Keratinocyte (primary cell): ENCODE results near the gene GADD45G. TPM values are rescaled to one million over a fixed set of nuclear protein-coding genes. Genes with fewer than 3 reads are reported as not detected.

Source experiments
- DNase-seq: peaks from one replicate; pipeline ENCODE4 v3.0.0-alpha.2; 2011; ENCODE audit warnings: low read depth, missing footprints, low spot score
- FAIRE-seq: peaks from 2 replicates; lab custom pipeline; 2011; peaks lifted over from hg19 to GRCh38; lab: Jason Lieb, UNC
- H2AFZ ChIP-seq: 2 replicates; pipeline ENCODE4 v1.6.0; 2012; ENCODE audit warnings: low read length, control low read depth, inconsistent platforms; ENCODE audit not compliant: control insufficient read depth
- H3K27ac ChIP-seq: 2 replicates; pipeline ENCODE4 v1.5.1; 2011; ENCODE audit warnings: low read length; ENCODE audit not compliant: control insufficient read depth, insufficient read depth
- H3K27me3 ChIP-seq: 3 replicates; pipeline ENCODE4 v1.6.0; 2011; ENCODE audit warnings: low read length; ENCODE audit not compliant: control insufficient read depth, insufficient read depth; ENCODE audit errors: extremely low read depth
- H3K36me3 ChIP-seq, 2 experiments: 2 replicates in 1 of 2; 3 replicates in 1 of 2; pipeline ENCODE4 v1.5.1; 2011; ENCODE audit warnings: low read length in 2 of 2, mild to moderate bottlenecking in 1 of 2; ENCODE audit not compliant: control insufficient read depth in 2 of 2, insufficient read depth in 2 of 2; ENCODE audit errors: extremely low read depth in 1 of 2
- H3K4me1 ChIP-seq: 3 replicates; pipeline ENCODE4 v1.5.1; 2011; ENCODE audit warnings: low read length; ENCODE audit not compliant: control insufficient read depth, insufficient read depth; ENCODE audit errors: extremely low read depth
- H3K4me2 ChIP-seq: 3 replicates; pipeline ENCODE4 v1.6.0; 2011; ENCODE audit warnings: low read depth, low read length; ENCODE audit not compliant: control insufficient read depth, insufficient read depth; ENCODE audit errors: extremely low read depth
- H3K4me3 ChIP-seq, 3 experiments: fragments of 200-600 bp in 1 of 3; sonication (generic) in 1 of 3; 2 replicates in 2 of 3; 3 replicates in 1 of 3; pipeline ENCODE4 v1.5.1; 2011 to 2016; ENCODE audit warnings: low read length in 3 of 3, mild to moderate bottlenecking in 3 of 3, control low read depth in 2 of 3, inconsistent platforms in 1 of 3, low read depth in 1 of 3, mixed read lengths in 1 of 3, mixed run types in 1 of 3, moderate library complexity in 1 of 3; ENCODE audit not compliant: control insufficient read depth in 2 of 3, insufficient read depth in 2 of 3; ENCODE audit errors: extremely low read depth in 1 of 3
- H3K79me2 ChIP-seq: 2 replicates; pipeline ENCODE4 v1.6.0; 2012; ENCODE audit warnings: low read length; ENCODE audit not compliant: control insufficient read depth, insufficient read depth
- H3K9ac ChIP-seq: 3 replicates; pipeline ENCODE4 v1.6.0; 2011; ENCODE audit warnings: low read length; ENCODE audit not compliant: control insufficient read depth, insufficient read depth; ENCODE audit errors: extremely low read depth
- H3K9me1 ChIP-seq: 3 replicates; pipeline ENCODE4 v1.6.0; 2011; ENCODE audit warnings: low read length; ENCODE audit not compliant: control insufficient read depth, insufficient read depth; ENCODE audit errors: extremely low read depth
- H3K9me3 ChIP-seq: 2 replicates; pipeline ENCODE4 v1.5.1; 2012; ENCODE audit warnings: low read depth, low read length; ENCODE audit not compliant: control insufficient read depth
- H4K20me1 ChIP-seq: 3 replicates; pipeline ENCODE4 v1.6.0; 2011; ENCODE audit warnings: low read length; ENCODE audit not compliant: control insufficient read depth, insufficient read depth; ENCODE audit errors: extremely low read depth
- EZH2 ChIP-seq: IDR thresholded peaks from one replicate; pipeline ENCODE4 v1.6.1; 2012; ENCODE audit warnings: inconsistent platforms, mild to moderate bottlenecking, low read length, moderate library complexity
- dilution Hi-C: fragments of 300-500 bp; cut with MboI; formaldehyde crosslinking; loops from one replicate; pipeline ENCODE4 v1.7.0; 2020; ENCODE audit warnings: low sequenced_read_pairs; ENCODE audit not compliant: extremely low pct_ligation_motif_present
- polyA plus RNA-seq, 5 experiments: library from polyadenylated mRNA; depleted of rRNA in 3 of 5; stranded (reverse) in 3 of 5; stranded (forward) in 1 of 5; unstranded in 1 of 5; fragments of >200 nt; gene quantifications; 1 replicate in 1 of 5; 2 replicates in 3 of 5; 3 replicates in 1 of 5; pipeline versions ENCODE4 v1.2.1 to v1.2.3, GENCODE V29; 2011 to 2012; ENCODE audit warnings: missing spikeins in 2 of 5, low read depth in 1 of 5, low replicate concordance in 1 of 5
- TF ChIP-seq, protein P1 (sequence below), 3 experiments: IDR thresholded peaks in 1 of 3; conservative IDR thresholded peaks in 1 of 3; optimal IDR thresholded peaks in 1 of 3; 2 replicates in 2 of 3; 3 replicates in 1 of 3; pipeline versions ENCODE3 to v1.5.1; 2011; ENCODE audit warnings: low read length in 3 of 3, mild to moderate bottlenecking in 3 of 3, moderate library complexity in 2 of 3, control low read depth in 1 of 3, inconsistent platforms in 1 of 3; ENCODE audit not compliant: insufficient read depth in 2 of 3; ENCODE audit errors: extremely low read depth in 1 of 3

Gene GADD45G
- polyA plus RNA-seq, 1 donor (not counting 4 experiments of a cell fraction or from before 2014, with no cell fraction given), result 0.05 TPM

DNA sequence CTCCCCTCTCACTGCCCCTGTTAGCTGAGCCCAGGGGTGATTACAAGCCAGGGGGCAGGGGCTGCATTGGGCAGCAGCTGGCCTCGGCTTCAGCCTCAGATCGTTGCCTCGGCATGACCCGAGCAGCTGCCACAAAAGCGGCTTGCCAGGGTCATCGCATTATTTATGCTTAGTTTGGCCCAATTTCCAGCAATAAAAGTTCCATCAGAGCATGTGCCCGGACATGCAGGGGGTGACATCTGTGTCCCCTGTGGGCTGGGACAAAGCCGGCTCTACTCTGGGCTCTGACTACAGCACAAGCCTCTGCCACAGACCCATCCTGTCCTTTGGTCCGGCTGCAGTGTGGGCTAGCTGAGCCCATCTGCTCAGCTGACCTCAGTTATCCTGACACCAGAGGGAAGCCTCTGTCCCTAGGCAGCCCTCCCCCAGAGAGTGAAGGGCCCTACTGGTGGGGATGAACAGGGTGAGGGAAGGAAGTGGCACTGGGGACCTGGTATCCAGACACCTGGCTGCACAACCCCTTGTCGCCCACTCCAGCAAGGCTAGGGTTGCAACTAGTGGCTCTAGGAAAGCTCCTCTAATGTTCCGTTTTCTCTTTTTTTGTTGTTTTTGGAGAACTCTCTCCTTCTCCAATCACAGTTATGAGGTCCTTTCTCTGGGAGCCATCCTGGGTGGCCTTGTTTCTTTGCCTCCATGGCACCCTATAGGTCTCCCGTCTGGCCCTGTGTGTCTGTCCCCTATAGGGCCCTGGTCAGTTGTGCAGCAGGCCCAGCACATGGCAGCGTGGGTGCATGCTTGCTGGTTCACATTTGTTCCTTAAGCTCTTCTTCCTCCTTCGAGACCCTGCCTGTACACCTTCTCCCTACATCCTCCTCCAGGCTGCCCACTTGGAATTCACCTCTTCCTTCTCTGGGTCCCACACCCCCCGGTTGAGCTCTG lies 13.3 kb upstream of the GADD45G start:
- Histone ChIP-seq H4K20me1 (no peaks in the 10 kb centered on the region), H2AFZ (no peak overlapping the region), H3K9ac (no peak overlapping the region), H3K4me3 (no peak overlapping the region), H3K27ac (no peak overlapping the region), H3K9me3 (no peaks in the 10 kb centered on the region), H3K4me1 (no peaks in the 10 kb centered on the region), H3K79me2 (no peaks in the 10 kb centered on the region), H3K36me3 (no peaks in the 10 kb centered on the region), H3K9me1 (no peaks in the 10 kb centered on the region), H3K4me2 (no peak overlapping the region), H3K27me3 (peaks cover 23% of the 10 kb centered on the region)
- no peak for FAIRE-seq
- TF ChIP-seq, protein P1, sequence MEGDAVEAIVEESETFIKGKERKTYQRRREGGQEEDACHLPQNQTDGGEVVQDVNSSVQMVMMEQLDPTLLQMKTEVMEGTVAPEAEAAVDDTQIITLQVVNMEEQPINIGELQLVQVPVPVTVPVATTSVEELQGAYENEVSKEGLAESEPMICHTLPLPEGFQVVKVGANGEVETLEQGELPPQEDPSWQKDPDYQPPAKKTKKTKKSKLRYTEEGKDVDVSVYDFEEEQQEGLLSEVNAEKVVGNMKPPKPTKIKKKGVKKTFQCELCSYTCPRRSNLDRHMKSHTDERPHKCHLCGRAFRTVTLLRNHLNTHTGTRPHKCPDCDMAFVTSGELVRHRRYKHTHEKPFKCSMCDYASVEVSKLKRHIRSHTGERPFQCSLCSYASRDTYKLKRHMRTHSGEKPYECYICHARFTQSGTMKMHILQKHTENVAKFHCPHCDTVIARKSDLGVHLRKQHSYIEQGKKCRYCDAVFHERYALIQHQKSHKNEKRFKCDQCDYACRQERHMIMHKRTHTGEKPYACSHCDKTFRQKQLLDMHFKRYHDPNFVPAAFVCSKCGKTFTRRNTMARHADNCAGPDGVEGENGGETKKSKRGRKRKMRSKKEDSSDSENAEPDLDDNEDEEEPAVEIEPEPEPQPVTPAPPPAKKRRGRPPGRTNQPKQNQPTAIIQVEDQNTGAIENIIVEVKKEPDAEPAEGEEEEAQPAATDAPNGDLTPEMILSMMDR (optimal IDR thresholded peaks at IDR 0.05 in 1 of 3, IDR thresholded peaks at IDR 0.05 in 1 of 3, conservative IDR thresholded peaks at IDR 0.05 in 1 of 3; ENCODE audit: extremely low read depth in 1 of 3, insufficient read depth in 2 of 3, low read length in 3 of 3), result no peak
- no peak for TF ChIP-seq EZH2
- dilution Hi-C loops, result no loop called here
- DNase-seq, result no peak

DNA sequence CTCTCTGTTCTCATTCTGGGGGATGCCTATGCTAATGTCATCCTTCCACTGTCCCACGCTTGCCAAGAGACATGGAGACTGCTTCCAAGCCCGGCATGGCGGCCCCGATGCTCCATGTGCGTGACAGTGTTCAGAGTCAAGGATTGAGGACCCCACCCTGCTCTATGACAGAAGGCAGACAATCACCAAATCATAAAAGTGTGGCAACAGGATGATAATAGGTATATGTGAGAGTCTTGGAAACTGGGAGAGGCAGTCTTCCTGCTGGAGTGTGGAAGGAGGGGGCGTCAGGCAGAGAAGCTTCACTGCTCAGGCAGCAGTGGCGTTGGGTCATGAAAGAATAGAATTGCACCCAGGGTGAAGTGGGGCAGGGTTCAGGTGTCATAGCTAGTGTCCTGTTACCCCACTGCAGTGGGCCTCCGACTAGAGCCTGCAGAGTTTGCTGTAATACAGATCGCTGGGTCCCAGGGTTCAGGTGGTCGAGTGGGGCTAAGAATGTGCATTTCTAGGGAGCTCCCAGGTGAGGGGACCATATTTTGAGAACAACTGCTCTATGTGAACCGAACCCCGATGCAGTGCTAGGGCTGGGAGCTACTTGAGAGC lies 12.5 kb upstream of the GADD45G start:
- Histone ChIP-seq H3K4me3 (no peak overlapping the region), H3K9ac (no peak overlapping the region), H3K36me3 (no peaks in the 10 kb centered on the region), H3K27ac (no peak overlapping the region), H3K9me3 (no peaks in the 10 kb centered on the region), H3K79me2 (no peaks in the 10 kb centered on the region), H4K20me1 (no peaks in the 10 kb centered on the region), H3K4me1 (no peaks in the 10 kb centered on the region), H3K4me2 (no peak overlapping the region), H2AFZ (no peak overlapping the region), H3K9me1 (no peaks in the 10 kb centered on the region), H3K27me3 (peaks cover 26% of the 10 kb centered on the region)
- DNase-seq (no peak), FAIRE-seq (no peak)
- dilution Hi-C loops, result no loop called here
- TF ChIP-seq, protein P1 (optimal IDR thresholded peaks at IDR 0.05 in 1 of 3, IDR thresholded peaks at IDR 0.05 in 1 of 3, conservative IDR thresholded peaks at IDR 0.05 in 1 of 3; ENCODE audit: extremely low read depth in 1 of 3, insufficient read depth in 2 of 3, low read length in 3 of 3), result no peak
- no peak for TF ChIP-seq EZH2
